SK-N-SH (cell line): ENCODE data around the gene EIF1AD.

Experiments
- CHD2 ChIP-seq: fragments of 150-350 bp; IDR thresholded peaks from 2 replicates; pipeline ENCODE4 v1.6.1; 2018; ENCODE audit warnings: low read length; ENCODE audit not compliant: partially characterized antibody
- CTCF ChIP-seq: fragments of 200-600 bp; sonication (generic); IDR thresholded peaks from 2 replicates; pipeline ENCODE4 v1.6.1; 2017; ENCODE audit warnings: antibody characterized with exemption, mild to moderate bottlenecking, moderate library complexity
- EZH2phosphoT487 ChIP-seq: fragments of 200-600 bp; sonication (generic); IDR thresholded peaks from 2 replicates; pipeline ENCODE4 v1.6.1; 2017; ENCODE audit warnings: low read depth, mixed run types, mild to moderate bottlenecking, antibody characterized with exemption, moderate library complexity, borderline replicate concordance
- JUND ChIP-seq: IDR thresholded peaks from 2 replicates; pipeline ENCODE4 v1.4.0; 2012
- MAX ChIP-seq: IDR thresholded peaks from 2 replicates; pipeline ENCODE4 v1.4.0; 2012; ENCODE audit warnings: low read depth
- MXI1 ChIP-seq: IDR thresholded peaks from 2 replicates; pipeline ENCODE4 v1.6.1; 2012; ENCODE audit warnings: mild to moderate bottlenecking, low read depth, low read length, improper control_type of control experiment
- NRF1 ChIP-seq: IDR thresholded peaks from 2 replicates; pipeline ENCODE4 v1.6.1; 2012; ENCODE audit warnings: low read depth, mild to moderate bottlenecking, low read length
- YY1 ChIP-seq: IDR thresholded peaks from 2 replicates; pipeline ENCODE4 v1.4.0; 2012; ENCODE audit warnings: low read depth, mild to moderate bottlenecking
- ZBTB33 ChIP-seq: IDR thresholded peaks from 2 replicates; pipeline ENCODE4 v1.4.0; 2012; ENCODE audit warnings: low read depth, borderline replicate concordance

GRCh38 chr11:65968600-65969482 lies 33.1 kb downstream of the EIF1AD start:
- TF ChIP-seq CTCF (no peak), YY1 (no peak), JUND (no peak), ZBTB33 (no peak), EZH2phosphoT487 (no peak), CHD2 (no peak), MXI1 (no peak), MAX (no peak), NRF1 (no peak)
